CD4-positive, alpha-beta T cell (primary cell): ENCODE measurements around the gene JDP2. TPM values are rescaled to one million over a fixed set of nuclear protein-coding genes. Genes with fewer than 3 reads are reported as not detected.

Source experiments
- ATAC-seq: fragments of 200-7000 bp; cut with Tn5 transposase; one replicate; pipeline ENCODE4 v1.10.0; 2022; ENCODE audit warnings: mild to moderate bottlenecking; ENCODE audit not compliant: poor library complexity
- CTCF ChIA-PET: fragments of 350-600 bp; sonication (Branson Sonifier 250); formaldehyde crosslinking; loops from one replicate; lab custom pipeline; 2021; ENCODE audit warnings: antibody characterized with exemption, inconsistent platforms; lab: Charles Lee
- POLR2A ChIA-PET: fragments of 350-600 bp; sonication (Branson Sonifier 250); formaldehyde crosslinking; loops from one replicate; lab custom pipeline; 2021; ENCODE audit warnings: antibody characterized with exemption, inconsistent platforms; lab: Charles Lee
- DNase-seq, 14 experiments: peaks; one replicate each; pipeline ENCODE4 v3.0.0-alpha.2; 2013 to 2020; ENCODE audit warnings: mixed read lengths in 2 of 14
- H3K27ac ChIP-seq, 2 donors: one replicate each; pipeline versions ENCODE4 v1.5.1 to v1.7.0; 2013; ENCODE audit warnings: low read length in 2 of 2, low read depth in 1 of 2, mild to moderate bottlenecking in 1 of 2
- H3K27me3 ChIP-seq, 2 experiments: 1 replicate in 1 of 2; 2 replicates in 1 of 2; pipeline versions ENCODE4 v1.6.1 to v1.7.0; 2013; ENCODE audit warnings: low read length in 2 of 2, control low read depth in 1 of 2, mild to moderate bottlenecking in 1 of 2, moderate library complexity in 1 of 2; ENCODE audit not compliant: insufficient read depth in 2 of 2, control insufficient read depth in 1 of 2
- H3K36me3 ChIP-seq: one replicate; pipeline ENCODE4 v1.6.1; 2013; ENCODE audit warnings: low read length, control low read depth; ENCODE audit not compliant: insufficient read depth
- H3K4me1 ChIP-seq: one replicate; pipeline ENCODE4 v1.6.1; 2013; ENCODE audit warnings: low read length, control low read depth; ENCODE audit not compliant: insufficient read depth
- H3K4me3 ChIP-seq: one replicate; pipeline ENCODE4 v1.5.1; 2013; ENCODE audit warnings: mild to moderate bottlenecking, low read length, moderate library complexity
- H3K9me3 ChIP-seq, 2 experiments: 1 replicate in 1 of 2; 2 replicates in 1 of 2; pipeline versions ENCODE4 v1.6.1 to v1.7.0; 2013; ENCODE audit warnings: low read length in 2 of 2, mild to moderate bottlenecking in 2 of 2, control low read depth in 1 of 2, moderate library complexity in 1 of 2; ENCODE audit not compliant: control insufficient read depth in 1 of 2, insufficient read depth in 1 of 2
- H3K27ac Mint-ChIP-seq: one replicate; pipeline ENCODE4 v1.8.0; 2020; ENCODE audit warnings: mixed read lengths
- H3K27me3 Mint-ChIP-seq: one replicate; pipeline ENCODE4 v1.8.0; 2021; ENCODE audit warnings: mixed read lengths
- H3K36me3 Mint-ChIP-seq: one replicate; pipeline ENCODE4 v1.8.0; 2021; ENCODE audit warnings: low read depth, mixed read lengths
- H3K4me1 Mint-ChIP-seq: one replicate; pipeline ENCODE4 v1.8.0; 2021; ENCODE audit warnings: low read depth, mixed read lengths
- H3K4me3 Mint-ChIP-seq: one replicate; pipeline ENCODE4 v1.8.0; 2020; ENCODE audit warnings: mild to moderate bottlenecking, mixed read lengths
- H3K9me3 Mint-ChIP-seq: one replicate; pipeline ENCODE4 v1.8.0; 2020; ENCODE audit warnings: mixed read lengths
- CTCF ChIP-seq: fragments of 200-600 bp; IDR thresholded peaks from one replicate; pipeline ENCODE4 v1.8.0; 2022; ENCODE audit warnings: antibody characterized with exemption, mild to moderate bottlenecking
- intact Hi-C, 2 experiments: fragments of 100-400 bp; cut with DNase I in 1 of 2; cut with micrococcal nuclease in 1 of 2; formaldehyde crosslinking; loops; one replicate each; pipeline versions ENCODE4 v1.15.1 to v1.9.0; 2023 to 2025; cut with DNase I, micrococcal nuclease
- total RNA-seq, 174 experiments: library from RNA in 2 of 174; stranded (reverse) in 2 of 174; gene quantifications; one replicate each; pipeline ENCODE4 v1.2.3 and lab custom pipeline; 2021 to 2026

Gene JDP2
- total RNA-seq, 2 experiments from 2014 or later: 1.1 to 1.2 TPM

GRCh38 chr14:75501080-75501479 lies 73.3 kb downstream of the JDP2 start:
- H3K4me1 Mint-ChIP-seq: peaks cover 6% of the 10 kb centered on the region
- TF ChIP-seq CTCF: no peak
- Histone ChIP-seq H3K27ac (no peak overlapping the region), H3K27me3 (no peaks in the 10 kb centered on the region), H3K36me3 (no peaks in the 10 kb centered on the region), H3K9me3 (no peaks in the 10 kb centered on the region), H3K4me1 (no peaks in the 10 kb centered on the region), H3K4me3 (no peak overlapping the region)
- no peak overlapping the region for H3K4me3 Mint-ChIP-seq
- ATAC-seq: no peak
- ChIA-PET CTCF (no interaction called here), POLR2A (no interaction called here)
- no peak for DNase-seq
- no peaks in the 10 kb centered on the region for H3K27me3 Mint-ChIP-seq
- no peak overlapping the region for H3K27ac Mint-ChIP-seq
- H3K9me3 Mint-ChIP-seq: no peaks in the 10 kb centered on the region
- intact Hi-C loops: no loop called here
- no peaks in the 10 kb centered on the region for H3K36me3 Mint-ChIP-seq

DNA sequence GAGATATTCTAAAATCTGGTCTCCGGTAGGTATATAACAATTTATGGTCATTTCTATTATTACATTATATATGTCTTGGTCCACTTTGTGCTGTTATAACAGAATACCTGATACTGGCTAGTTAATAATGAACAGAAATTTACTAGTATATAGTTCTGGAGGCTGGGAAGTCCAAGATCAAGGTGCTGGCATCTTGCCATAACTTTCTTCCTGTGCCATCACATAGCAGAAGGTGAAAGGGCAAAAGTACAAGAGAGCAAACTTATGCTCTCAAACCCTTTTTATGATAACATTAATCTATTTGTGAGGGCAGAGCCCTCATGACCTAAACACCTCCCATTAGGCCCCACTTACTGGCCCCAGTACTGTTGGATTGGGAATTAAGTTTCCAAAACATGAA lies 76.6 kb downstream of the JDP2 start:
- no peaks in the 10 kb centered on the region for H3K4me1 Mint-ChIP-seq

DNA sequence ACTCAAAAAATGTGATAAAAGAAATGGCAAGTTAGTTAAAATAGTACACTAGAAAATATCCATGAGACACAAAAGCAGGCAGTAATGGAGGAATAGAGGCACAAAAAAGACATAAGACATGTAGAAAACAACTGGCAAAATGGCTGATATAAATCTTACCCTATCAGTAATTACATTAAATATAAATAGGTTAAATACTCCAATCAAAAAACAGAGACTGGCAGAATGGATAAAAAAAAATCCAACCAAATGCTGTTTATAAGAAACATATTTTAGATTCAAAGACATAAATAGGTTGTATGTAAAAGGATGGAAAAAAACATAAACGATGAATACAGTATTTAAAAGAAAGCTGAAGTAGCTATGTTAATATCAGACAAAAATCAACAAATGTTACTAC lies 79.1 kb downstream of the JDP2 start:
- ATAC-seq: no peak
- Mint-ChIP-seq H3K4me3 (no peak overlapping the region), H3K4me1 (no peaks in the 10 kb centered on the region), H3K9me3 (peaks cover 7% of the 10 kb centered on the region), H3K36me3 (no peaks in the 10 kb centered on the region), H3K27me3 (no peaks in the 10 kb centered on the region), H3K27ac (no peak overlapping the region)
- POLR2A ChIA-PET: no interaction called here
- no peak for DNase-seq
- no peak overlapping the region for H3K4me3 ChIP-seq
- peaks cover 9 to 13% of the 10 kb centered on the region in 2 experiments for H3K9me3 ChIP-seq
- no peaks in the 10 kb centered on the region for H3K4me1 ChIP-seq
- H3K27me3 ChIP-seq: no peaks in the 10 kb centered on the region
- TF ChIP-seq CTCF: no peak
- intact Hi-C loops: no loop called here
- CTCF ChIA-PET: interaction anchor here (1.4 kb wide), 1 partner anchor 71 kb away, joined by 3 read pairs; no protein-coding TSS in a partner anchor
- no peak overlapping the region for H3K27ac ChIP-seq
- H3K36me3 ChIP-seq: no peaks in the 10 kb centered on the region

More for the DNA sequence above, 76.6 kb downstream of the JDP2 start:
- no peaks in the 10 kb centered on the region for H3K27me3 Mint-ChIP-seq
- H3K4me3 Mint-ChIP-seq: no peak overlapping the region
- ChIA-PET POLR2A (no interaction called here), CTCF (no interaction called here)
- no peaks in the 10 kb centered on the region for H3K36me3 Mint-ChIP-seq
- no peaks in the 10 kb centered on the region for H3K36me3 ChIP-seq
- H3K27ac ChIP-seq: no peak overlapping the region
- no peaks in the 10 kb centered on the region for H3K4me1 ChIP-seq
- peaks cover 2% of the 10 kb centered on the region for H3K9me3 Mint-ChIP-seq
- H3K4me3 ChIP-seq: no peak overlapping the region
- TF ChIP-seq CTCF: no peak
- H3K9me3 ChIP-seq: peaks cover 4 to 5% of the 10 kb centered on the region in 2 experiments
- intact Hi-C loops: no loop called here
- ATAC-seq (no peak), DNase-seq (no peak)
- no peak overlapping the region for H3K27ac Mint-ChIP-seq
- H3K27me3 ChIP-seq: no peaks in the 10 kb centered on the region
